RPMI8226 (cell line): ENCODE data around the gene RNF144B.
"Not testable (repeated sequence)": the region's sequence is repeated elsewhere in the genome, so short reads cannot be mapped to it uniquely, and the experiment has no call there.

Source experiments
- DNase-seq: peaks from one replicate; pipeline ENCODE4 v3.0.0-alpha.2; 2015

The RNF144B gene

GRCh38 chr6:18451756-18452155, 64.6 kb downstream of the RNF144B start:
- DNase-seq = no peak

GRCh38 chr6:18454446-18454845, 67.3 kb downstream of the RNF144B start:
- DNase-seq = no peak

DNA sequence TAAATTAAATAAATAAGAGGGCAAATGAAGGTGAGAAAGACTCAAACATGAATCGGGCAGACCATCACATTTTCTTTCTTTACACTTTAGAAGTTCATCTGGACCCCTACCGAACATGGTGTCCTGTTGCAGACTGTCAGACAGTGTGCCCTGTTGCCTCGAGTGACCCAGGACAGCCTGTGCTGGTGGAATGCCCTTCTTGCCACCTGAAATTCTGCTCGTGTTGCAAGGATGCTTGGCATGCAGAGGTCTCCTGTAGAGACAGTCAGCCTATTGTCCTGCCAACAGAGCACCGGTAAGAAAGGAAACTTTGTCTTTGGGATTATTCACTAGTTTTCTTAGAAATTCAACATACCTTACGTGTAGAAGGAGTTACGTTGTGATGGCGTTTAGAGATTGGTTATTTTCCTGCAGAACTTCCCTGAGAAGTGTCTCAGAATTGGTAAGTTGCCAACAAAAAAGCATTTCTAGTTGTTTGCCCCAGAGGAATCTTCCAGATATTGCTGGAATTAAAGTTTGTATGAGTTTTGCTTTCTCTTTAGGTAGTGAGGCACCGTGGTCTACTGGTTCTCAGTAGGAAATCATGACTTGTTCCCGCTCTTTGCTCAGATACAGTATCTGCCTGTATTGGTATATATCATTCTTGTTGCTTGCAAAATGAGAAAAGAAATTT, 70.1 kb downstream of the RNF144B start:
- no peak for DNase-seq

- not testable (repeated sequence) for DNase-seq
Measured at GRCh38 chr6:18458086-18458485, 70.9 kb downstream of the RNF144B start.

DNA sequence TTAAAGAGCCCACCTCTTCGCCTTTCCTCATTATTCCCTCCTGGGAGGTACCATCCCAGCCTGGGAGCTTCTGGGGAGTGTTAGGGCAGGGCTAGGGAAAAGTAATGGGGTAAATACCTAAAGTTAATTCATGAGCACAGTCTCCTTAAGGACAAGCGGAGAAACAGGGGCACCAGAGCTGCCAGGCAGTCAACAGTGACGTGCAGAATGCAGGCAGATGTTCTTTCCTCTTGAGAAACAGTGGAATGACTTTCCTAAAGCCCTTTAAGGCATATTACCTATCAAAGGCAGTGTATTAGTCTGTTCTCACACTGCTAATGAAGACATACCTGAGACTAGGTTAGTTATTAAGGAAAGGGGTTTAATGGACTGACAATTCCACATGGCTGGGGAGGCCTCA, 76.3 kb downstream of the RNF144B start:
- DNase-seq = no peak

DNA sequence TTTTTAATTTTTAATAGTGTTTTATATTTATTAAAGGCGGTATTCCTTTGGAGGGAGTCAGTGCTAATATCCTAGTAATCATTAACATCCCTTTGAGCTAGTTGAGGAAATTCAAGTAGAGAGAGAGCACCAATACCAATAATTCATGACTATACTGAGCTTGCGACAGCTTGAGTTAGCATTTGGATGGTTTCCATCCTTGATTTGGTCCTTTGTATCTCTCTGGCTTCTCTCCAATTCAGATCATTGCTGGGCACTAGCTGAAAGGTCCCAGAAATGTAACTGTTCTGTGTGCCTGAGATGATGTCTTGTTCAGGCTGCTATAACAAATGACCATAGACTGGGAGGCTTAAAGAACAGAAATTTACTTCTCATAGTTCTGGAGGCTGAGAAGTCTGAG, 77.0 kb downstream of the RNF144B start:
- no peak for DNase-seq

DNA sequence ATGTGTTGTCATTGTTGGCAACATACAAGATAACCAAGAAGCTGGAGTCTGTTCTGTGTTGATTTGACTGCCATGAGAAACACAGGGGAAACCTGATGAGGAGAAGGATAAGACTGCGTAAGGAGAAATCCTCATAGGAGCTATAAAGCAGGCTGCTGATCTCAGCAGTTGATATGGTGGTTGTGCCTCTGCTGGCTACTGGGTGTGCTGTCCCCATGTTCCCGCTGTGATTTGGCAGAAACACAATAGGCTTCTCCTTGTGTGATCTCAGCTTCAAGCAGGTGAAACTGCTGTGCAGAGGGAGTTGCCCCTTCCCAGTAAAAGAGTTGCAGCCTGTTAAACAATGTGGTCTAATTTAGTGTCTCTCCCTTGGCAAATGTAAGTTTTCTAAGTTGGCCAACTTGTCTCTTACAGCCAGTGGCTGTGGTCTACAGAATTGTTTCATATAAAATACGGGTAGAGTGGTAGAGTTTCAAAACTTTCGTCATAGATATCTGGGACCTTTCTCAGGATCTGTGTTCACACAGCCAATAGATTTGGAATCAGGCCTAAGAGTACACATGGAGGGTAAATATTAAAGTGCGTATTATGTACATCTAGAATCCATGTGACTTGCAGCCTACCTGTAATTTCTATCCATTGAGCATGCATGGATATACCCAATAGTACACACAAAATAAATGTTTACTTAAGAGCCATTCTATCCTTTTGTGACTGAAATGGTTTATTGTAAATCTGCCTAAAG, 78.4 kb downstream of the RNF144B start:
- DNase-seq = no peak

GRCh38 chr6:18467741-18468502, 80.8 kb downstream of the RNF144B start:
- no peak for DNase-seq

DNA sequence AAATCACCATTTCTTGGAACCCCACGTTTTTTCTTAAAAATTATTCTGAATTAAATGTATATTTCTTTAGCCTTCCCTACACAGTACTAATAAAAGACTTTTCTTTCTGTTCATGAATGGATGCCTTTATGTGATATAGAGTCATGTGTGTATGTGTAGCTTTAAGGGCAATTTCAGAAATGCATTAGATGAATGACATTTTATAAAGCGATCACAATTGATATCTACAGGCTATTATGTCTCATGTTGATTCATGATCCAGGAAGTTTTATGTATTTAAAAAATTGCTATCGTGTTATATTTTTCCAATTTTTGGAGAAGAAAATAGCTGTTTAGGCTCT, 81.3 kb downstream of the RNF144B start:
- no peak for DNase-seq

DNA sequence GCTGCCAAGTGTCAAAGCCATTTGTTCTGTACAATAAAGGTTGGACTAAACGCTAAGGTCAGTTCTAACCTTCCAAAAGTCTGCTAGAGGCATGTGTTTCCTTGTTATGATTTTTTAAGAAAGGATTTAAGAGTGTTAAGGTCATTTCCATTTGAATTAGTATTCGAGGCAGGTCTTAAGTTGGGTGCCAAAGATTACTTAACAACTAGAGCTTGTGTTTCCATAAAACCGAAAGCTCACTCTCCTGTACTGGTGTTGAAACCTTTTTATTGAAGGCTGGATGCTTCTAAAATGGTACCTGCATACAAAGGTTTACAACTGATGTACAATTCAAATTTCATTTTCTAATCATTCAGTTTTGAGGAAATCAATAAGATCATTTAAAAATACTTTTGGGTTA, 82.4 kb downstream of the RNF144B start:
- DNase-seq = no peak

DNA sequence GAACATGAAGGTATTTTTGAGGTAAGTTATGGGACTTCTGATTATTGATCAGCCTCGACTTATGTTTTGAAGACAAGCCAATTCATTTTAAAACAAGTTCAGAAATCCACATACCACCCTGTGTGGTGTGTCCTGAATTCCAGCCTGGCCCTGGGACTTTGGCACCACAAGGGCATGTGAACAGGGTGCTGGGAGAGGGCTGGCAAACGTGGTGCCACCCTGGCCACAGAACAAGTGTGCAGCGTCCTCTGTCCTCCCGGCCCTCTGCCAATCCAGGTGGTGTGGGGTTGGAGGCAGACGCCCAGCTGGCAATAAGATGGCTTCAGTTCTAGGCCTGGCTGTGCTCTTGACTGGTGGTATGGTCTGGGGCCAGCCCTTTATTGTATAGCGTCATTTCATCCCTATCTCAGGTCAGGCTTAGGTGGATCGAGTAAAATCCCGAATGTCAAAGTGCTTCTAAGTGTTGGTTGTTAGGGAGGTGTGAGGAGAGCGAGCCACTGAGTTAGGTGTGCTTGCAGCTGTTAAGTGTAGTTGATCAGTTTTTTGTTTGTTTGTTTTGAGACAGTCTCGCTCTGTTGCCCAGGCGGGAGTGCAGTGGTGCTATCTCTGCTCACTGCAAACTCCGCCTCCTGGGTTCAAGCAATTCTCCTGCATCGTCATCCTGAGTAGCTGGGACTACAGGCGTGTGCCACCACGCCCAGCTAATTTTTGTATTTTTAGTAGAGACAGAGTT, 84.2 kb downstream of the RNF144B start:
- DNase-seq = no peak

DNA sequence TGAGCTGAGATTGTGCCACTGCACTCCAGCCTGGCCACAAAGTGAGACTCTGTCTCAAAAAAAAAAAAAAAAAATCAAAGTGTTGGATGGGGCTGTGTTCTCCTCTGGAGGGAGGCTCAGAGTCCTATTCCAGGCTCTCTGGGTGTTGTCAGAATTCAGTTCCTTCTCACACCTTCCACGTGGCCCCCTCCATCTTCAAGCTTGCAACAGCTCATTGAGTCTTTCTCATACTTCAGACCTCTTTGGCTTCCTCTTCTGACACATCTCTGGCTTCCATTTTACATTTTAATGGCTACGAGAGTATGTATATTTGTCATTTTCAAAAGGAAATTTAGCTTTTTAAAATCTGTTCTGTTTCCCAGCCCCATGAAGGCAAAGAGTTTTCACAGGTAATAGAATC, 85.8 kb downstream of the RNF144B start:
- no peak for DNase-seq

DNA sequence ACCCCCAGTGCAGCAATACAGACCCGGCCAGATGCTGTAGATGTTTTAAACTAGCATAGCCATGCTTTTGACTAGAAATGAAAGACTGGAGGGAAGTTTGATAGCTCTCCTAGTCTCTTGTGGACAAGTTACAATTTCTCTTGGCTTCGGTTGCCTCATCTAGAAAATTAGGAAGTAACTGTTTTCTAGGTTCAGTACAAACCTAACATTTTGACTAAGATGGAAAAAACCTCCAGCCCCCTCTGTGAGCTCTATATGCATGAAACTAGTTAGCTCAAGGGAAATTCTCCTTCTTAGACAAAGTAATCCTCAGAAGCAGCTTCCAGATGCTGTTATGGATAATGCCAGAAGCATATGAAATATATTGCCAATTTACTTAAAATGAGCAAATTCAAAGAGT, 86.6 kb downstream of the RNF144B start:
- no peak for DNase-seq

- DNase-seq = peak; percentile 71
Measured at GRCh38 chr6:18477301-18477941, 90.3 kb downstream of the RNF144B start.

- DNase-seq = no peak
Measured at GRCh38 chr6:18478610-18479009, 91.5 kb downstream of the RNF144B start.

GRCh38 chr6:18481870-18482269, 94.7 kb downstream of the RNF144B start:
- no peak for DNase-seq

- DNase-seq = no peak
Measured at GRCh38 chr6:18485660-18486435, 98.7 kb downstream of the RNF144B start.

DNA sequence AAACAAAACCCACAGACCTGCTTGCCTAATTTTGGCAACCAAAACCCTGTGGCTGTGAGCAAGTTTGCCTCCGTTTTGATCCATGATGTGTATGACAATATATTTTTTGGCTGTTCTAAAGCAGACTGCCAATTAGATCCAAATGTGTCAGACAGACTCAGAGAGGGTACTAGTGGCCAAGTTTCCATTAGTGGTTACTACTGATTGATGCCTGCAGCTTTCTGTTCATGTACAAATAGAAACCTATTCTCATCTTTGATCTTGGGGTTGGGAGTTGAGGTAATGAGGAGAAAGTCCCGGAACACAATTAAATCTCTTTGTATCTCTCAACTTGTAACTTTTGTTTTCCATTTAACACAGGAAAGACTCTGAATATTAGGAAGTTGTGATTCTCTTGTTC, 100.9 kb downstream of the RNF144B start:
- DNase-seq = no peak

- DNase-seq = no peak
Measured at GRCh38 chr6:18488526-18489270, 101.5 kb downstream of the RNF144B start.

DNA sequence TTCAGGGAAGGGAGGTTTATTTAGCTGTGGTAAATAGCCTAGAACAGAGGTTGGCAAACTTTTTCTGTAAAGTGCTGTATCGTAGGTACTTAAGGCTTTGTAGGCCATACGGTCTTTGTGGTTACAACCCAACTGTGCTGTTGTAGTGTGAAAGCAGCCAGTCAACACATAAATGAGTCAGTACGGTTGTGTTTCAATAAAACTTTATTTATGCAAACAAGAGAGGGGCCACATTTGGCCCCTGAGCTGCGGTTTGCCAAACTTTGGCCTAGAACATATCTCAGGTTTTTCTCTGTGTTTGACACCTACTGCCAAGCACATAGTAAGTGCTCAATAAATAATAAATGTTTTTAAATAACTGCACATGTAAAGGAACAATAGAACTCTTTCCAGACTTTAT, 102.2 kb downstream of the RNF144B start:
- DNase-seq = no peak

DNA sequence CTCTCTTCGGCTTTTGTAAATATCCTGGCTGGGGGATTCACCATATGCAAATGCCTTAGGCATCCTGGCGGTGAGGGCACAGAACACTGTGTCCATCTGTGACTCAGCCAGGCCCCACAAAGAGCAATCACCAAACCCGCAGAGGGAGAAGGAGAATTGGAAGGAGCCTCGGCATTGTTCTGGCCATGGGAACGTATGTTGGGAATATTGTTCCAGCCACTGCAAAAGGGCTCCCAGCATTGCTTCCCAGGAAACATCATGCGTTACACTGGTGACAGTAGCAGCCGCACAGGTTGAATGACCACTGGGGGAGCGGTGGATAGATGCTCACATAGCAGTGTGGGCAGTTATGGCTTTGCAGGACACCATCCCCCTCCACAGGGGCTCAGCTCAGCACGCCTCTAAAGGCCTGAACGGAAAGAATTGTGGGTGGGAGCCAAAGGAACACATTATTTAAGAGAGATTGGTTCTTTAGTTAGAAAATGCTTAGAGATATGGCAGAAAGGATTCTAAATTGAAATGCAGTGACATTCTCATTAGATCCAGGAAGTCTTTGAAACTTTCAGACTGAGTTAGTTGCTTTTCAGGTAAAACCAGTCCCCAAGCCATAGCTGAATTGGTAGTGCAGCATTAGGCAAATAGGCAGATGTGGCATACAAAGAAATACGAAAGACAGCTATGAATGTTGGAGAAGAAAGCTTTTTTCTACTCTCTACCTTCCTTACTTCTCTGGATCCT, 104.3 kb downstream of the RNF144B start:
- DNase-seq = no peak
